SK-N-SH (cell line): ENCODE results near the gene PLIN1.

Experiments
- CHD2 ChIP-seq: fragments of 150-350 bp; IDR thresholded peaks from 2 replicates; pipeline ENCODE4 v1.6.1; 2018; ENCODE audit warnings: low read length; ENCODE audit not compliant: partially characterized antibody
- EP300 ChIP-seq, 2 experiments: IDR thresholded peaks; 2 replicates each; pipeline versions ENCODE4 v1.4.0 to v1.6.1; 2012; ENCODE audit warnings: borderline replicate concordance in 1 of 2, low read depth in 1 of 2, low read length in 1 of 2
- POLR2AphosphoS5 ChIP-seq: IDR thresholded peaks from 2 replicates; pipeline ENCODE4 v1.6.1; 2012; ENCODE audit warnings: low read depth, low read length
- RFX5 ChIP-seq: IDR thresholded peaks from 2 replicates; pipeline ENCODE4 v1.6.1; 2012; ENCODE audit warnings: mild to moderate bottlenecking, improper control_type of control experiment, low read length
- SIN3A ChIP-seq: IDR thresholded peaks from 2 replicates; pipeline ENCODE4 v1.6.1; 2012; ENCODE audit warnings: low read depth, mild to moderate bottlenecking, low read length, moderate library complexity, borderline replicate concordance
- SMC3 ChIP-seq: IDR thresholded peaks from 2 replicates; pipeline ENCODE4 v1.6.1; 2012; ENCODE audit warnings: low read depth, low read length, improper control_type of control experiment
- TAF1 ChIP-seq: IDR thresholded peaks from 2 replicates; pipeline ENCODE4 v1.6.1; 2012; ENCODE audit warnings: low read depth, mild to moderate bottlenecking, low read length, moderate library complexity, borderline replicate concordance
- TEAD4 ChIP-seq: IDR thresholded peaks from 2 replicates; pipeline ENCODE4 v1.4.0; 2012; ENCODE audit warnings: mild to moderate bottlenecking, borderline replicate concordance; ENCODE audit not compliant: insufficient read depth
- TF ChIP-seq, protein P1 (sequence below): fragments of 200-600 bp; sonication (generic); IDR thresholded peaks from 2 replicates; pipeline ENCODE4 v1.6.1; 2017; ENCODE audit warnings: antibody characterized with exemption, mild to moderate bottlenecking, moderate library complexity
- TF ChIP-seq, protein P2 (sequence below): IDR thresholded peaks from 2 replicates; pipeline ENCODE4 v1.6.1; 2012; ENCODE audit warnings: mild to moderate bottlenecking, low read depth, low read length, moderate library complexity
- TF ChIP-seq, protein P3 (sequence below): fragments of 150-350 bp; IDR thresholded peaks from 2 replicates; pipeline ENCODE4 v1.6.1; 2016; ENCODE audit warnings: mild to moderate bottlenecking, low read depth, low read length
- TF ChIP-seq, protein P4 (sequence below): IDR thresholded peaks from 2 replicates; pipeline ENCODE4; 2012

DNA sequence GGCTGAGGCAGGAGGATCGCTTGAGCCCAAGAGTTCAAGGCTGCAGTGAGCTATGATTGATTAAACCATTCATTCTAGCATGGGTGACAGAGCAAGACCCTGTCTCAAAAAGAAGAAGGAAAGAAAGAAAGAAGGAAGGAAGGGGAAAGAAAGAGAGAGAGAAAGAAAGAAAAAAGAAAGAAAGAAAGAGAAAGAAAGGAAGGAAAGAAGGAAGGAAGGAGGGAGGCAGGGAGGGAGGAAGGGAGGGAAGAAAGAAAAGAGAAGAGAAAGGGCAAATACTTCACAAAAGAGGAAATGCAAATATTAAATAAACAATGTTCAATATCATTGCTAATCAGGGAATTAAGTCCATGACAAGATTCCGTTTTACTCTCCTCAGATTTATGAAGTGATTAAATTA is 19.9 kb downstream of the PLIN1 start:
- TF ChIP-seq, protein P1, sequence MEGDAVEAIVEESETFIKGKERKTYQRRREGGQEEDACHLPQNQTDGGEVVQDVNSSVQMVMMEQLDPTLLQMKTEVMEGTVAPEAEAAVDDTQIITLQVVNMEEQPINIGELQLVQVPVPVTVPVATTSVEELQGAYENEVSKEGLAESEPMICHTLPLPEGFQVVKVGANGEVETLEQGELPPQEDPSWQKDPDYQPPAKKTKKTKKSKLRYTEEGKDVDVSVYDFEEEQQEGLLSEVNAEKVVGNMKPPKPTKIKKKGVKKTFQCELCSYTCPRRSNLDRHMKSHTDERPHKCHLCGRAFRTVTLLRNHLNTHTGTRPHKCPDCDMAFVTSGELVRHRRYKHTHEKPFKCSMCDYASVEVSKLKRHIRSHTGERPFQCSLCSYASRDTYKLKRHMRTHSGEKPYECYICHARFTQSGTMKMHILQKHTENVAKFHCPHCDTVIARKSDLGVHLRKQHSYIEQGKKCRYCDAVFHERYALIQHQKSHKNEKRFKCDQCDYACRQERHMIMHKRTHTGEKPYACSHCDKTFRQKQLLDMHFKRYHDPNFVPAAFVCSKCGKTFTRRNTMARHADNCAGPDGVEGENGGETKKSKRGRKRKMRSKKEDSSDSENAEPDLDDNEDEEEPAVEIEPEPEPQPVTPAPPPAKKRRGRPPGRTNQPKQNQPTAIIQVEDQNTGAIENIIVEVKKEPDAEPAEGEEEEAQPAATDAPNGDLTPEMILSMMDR: no peak
- TF ChIP-seq, protein P2, sequence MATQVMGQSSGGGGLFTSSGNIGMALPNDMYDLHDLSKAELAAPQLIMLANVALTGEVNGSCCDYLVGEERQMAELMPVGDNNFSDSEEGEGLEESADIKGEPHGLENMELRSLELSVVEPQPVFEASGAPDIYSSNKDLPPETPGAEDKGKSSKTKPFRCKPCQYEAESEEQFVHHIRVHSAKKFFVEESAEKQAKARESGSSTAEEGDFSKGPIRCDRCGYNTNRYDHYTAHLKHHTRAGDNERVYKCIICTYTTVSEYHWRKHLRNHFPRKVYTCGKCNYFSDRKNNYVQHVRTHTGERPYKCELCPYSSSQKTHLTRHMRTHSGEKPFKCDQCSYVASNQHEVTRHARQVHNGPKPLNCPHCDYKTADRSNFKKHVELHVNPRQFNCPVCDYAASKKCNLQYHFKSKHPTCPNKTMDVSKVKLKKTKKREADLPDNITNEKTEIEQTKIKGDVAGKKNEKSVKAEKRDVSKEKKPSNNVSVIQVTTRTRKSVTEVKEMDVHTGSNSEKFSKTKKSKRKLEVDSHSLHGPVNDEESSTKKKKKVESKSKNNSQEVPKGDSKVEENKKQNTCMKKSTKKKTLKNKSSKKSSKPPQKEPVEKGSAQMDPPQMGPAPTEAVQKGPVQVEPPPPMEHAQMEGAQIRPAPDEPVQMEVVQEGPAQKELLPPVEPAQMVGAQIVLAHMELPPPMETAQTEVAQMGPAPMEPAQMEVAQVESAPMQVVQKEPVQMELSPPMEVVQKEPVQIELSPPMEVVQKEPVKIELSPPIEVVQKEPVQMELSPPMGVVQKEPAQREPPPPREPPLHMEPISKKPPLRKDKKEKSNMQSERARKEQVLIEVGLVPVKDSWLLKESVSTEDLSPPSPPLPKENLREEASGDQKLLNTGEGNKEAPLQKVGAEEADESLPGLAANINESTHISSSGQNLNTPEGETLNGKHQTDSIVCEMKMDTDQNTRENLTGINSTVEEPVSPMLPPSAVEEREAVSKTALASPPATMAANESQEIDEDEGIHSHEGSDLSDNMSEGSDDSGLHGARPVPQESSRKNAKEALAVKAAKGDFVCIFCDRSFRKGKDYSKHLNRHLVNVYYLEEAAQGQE: no peak
- TF ChIP-seq SMC3 (no peak), EP300 (IDR thresholded peaks at IDR 0.05; ENCODE audit: borderline replicate concordance in 1 of 2, low read depth in 1 of 2, low read length in 1 of 2) (no peak), RFX5 (no peak), CHD2 (no peak), SIN3A (no peak), TAF1 (no peak), TEAD4 (no peak), POLR2AphosphoS5 (no peak)
- TF ChIP-seq, protein P3, sequence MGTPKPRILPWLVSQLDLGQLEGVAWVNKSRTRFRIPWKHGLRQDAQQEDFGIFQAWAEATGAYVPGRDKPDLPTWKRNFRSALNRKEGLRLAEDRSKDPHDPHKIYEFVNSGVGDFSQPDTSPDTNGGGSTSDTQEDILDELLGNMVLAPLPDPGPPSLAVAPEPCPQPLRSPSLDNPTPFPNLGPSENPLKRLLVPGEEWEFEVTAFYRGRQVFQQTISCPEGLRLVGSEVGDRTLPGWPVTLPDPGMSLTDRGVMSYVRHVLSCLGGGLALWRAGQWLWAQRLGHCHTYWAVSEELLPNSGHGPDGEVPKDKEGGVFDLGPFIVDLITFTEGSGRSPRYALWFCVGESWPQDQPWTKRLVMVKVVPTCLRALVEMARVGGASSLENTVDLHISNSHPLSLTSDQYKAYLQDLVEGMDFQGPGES: no peak
- TF ChIP-seq, protein P4, sequence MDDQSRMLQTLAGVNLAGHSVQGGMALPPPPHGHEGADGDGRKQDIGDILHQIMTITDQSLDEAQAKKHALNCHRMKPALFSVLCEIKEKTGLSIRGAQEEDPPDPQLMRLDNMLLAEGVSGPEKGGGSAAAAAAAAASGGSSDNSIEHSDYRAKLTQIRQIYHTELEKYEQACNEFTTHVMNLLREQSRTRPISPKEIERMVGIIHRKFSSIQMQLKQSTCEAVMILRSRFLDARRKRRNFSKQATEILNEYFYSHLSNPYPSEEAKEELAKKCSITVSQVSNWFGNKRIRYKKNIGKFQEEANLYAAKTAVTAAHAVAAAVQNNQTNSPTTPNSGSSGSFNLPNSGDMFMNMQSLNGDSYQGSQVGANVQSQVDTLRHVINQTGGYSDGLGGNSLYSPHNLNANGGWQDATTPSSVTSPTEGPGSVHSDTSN: no peak
